Mammary epithelial cell (primary cell): ENCODE data around the gene PRIM2.

Experiments used
- CTCF ChIP-seq, 2 donors: IDR thresholded peaks in 1 of 2; conservative IDR thresholded peaks in 1 of 2; 2 replicates each; pipeline ENCODE4 v1.5.1; 2011 to 2012; ENCODE audit warnings: inconsistent platforms in 2 of 2, low read length in 2 of 2, mild to moderate bottlenecking in 2 of 2, control low read depth in 1 of 2, low read depth in 1 of 2; ENCODE audit not compliant: insufficient read depth in 1 of 2; ENCODE audit errors: extremely low read depth in 1 of 2
- EZH2 ChIP-seq: IDR thresholded peaks from 2 replicates; pipeline ENCODE4 v1.6.1; 2012; ENCODE audit warnings: low read length, inconsistent platforms, borderline replicate concordance

- TF ChIP-seq EZH2 (no peak), CTCF (conservative IDR thresholded peaks at IDR 0.05 in 1 of 2, IDR thresholded peaks at IDR 0.05 in 1 of 2; ENCODE audit: extremely low read depth in 1 of 2, insufficient read depth in 1 of 2, low read depth in 1 of 2, low read length in 2 of 2) (no peak)
Measured at GRCh38 chr6:57306273-57306672, 11.2 kb upstream of the PRIM2 start.
